HCT116 (cell line): ENCODE data around the gene IGFALS. TPM values are rescaled to one million over a fixed set of nuclear protein-coding genes. Genes with fewer than 3 reads are reported as not detected.

Experiments used
- ATAC-seq: fragments of 200-7000 bp; cut with Tn5 transposase; 2 replicates; pipeline ENCODE4 v1.9.1; 2020; ENCODE audit warnings: mild to moderate bottlenecking, moderate library complexity
- BruUV-seq: library from RNA; stranded (reverse); fragments of 400-500 nt; replicated peaks from 2 replicates; lab custom pipeline; 2021; lab: Mats Ljungman, UMichigan
- CTCF ChIA-PET: fragments of 300-600 bp; sonication (Branson Sonifier 250); formaldehyde crosslinking; loops from one replicate; lab custom pipeline; 2021; ENCODE audit warnings: antibody characterized with exemption; lab: Charles Lee
- POLR2A ChIA-PET: fragments of 300-600, 350-600 bp; sonication (Branson Sonifier 250); formaldehyde crosslinking; loops from one replicate; lab custom pipeline; 2021; ENCODE audit warnings: antibody characterized with exemption; lab: Charles Lee
- RAD21 ChIA-PET, 2 experiments: fragments of 300-600 bp; sonication (Branson Sonifier 250); formaldehyde crosslinking; loops; one replicate each; lab custom pipeline; 2023; ENCODE audit warnings: low total read pairs in 2 of 2; ENCODE audit not compliant: uncharacterized antibody in 2 of 2, unreplicated experiment in 2 of 2, low non-redundant PET in 1 of 2; lab: Charles Lee
- DNase-seq: peaks from one replicate; pipeline ENCODE4 v3.0.0-alpha.2; 2010; ENCODE audit warnings: low read depth, low spot score
- H2AFZ ChIP-seq: fragments of 200-600 bp; shearing (Covaris generic), sonication (generic); 2 replicates; pipeline ENCODE4 v1.6.1; 2017; ENCODE audit warnings: low read depth, mixed run types, mixed read lengths, antibody characterized with exemption, low read length; ENCODE audit not compliant: poor library complexity, severe bottlenecking
- H3K27ac ChIP-seq: 2 replicates; pipeline ENCODE4 v1.5.1; 2012; ENCODE audit warnings: low read depth, low read length
- H3K27me3 ChIP-seq: fragments of 200-600 bp; sonication (generic); 2 replicates; pipeline ENCODE4 v1.6.1; 2016; ENCODE audit warnings: mixed run types, low read length, mixed read lengths; ENCODE audit not compliant: insufficient read depth
- H3K36me3 ChIP-seq, 2 experiments: fragments of 200-500 bp in 1 of 2; fragments of 200-600 bp in 1 of 2; sonication (Bioruptor generic) in 1 of 2; sonication (generic) in 1 of 2; 2 replicates each; pipeline versions ENCODE4 v1.5.1 to v1.6.1; 2014 to 2016; ENCODE audit warnings: low read length in 2 of 2, inconsistent platforms in 1 of 2, mixed read lengths in 1 of 2, mixed run types in 1 of 2; ENCODE audit not compliant: insufficient read depth in 2 of 2, control insufficient read depth in 1 of 2
- H3K4me1 ChIP-seq, 2 experiments: fragments of 200-600 bp in 1 of 2; sonication (generic) in 1 of 2; 2 replicates each; pipeline versions ENCODE4 v1.5.1 to v1.6.1; 2012 to 2017; ENCODE audit warnings: low read length in 2 of 2, inconsistent platforms in 1 of 2, mild to moderate bottlenecking in 1 of 2, mixed read lengths in 1 of 2, mixed run types in 1 of 2, moderate library complexity in 1 of 2; ENCODE audit not compliant: insufficient read depth in 2 of 2, control insufficient read depth in 1 of 2
- H3K4me2 ChIP-seq: fragments of 200-600 bp; sonication (generic); 2 replicates; pipeline ENCODE4 v1.6.1; 2017; ENCODE audit warnings: mixed run types, low read length, mixed read lengths
- H3K4me3 ChIP-seq, 2 experiments: fragments of 200-600 bp in 1 of 2; sonication (generic) in 1 of 2; replicated peaks in 1 of 2; 2 replicates each; pipeline ENCODE4 v1.5.1; 2011 to 2016; ENCODE audit warnings: low read length in 2 of 2, control low read depth in 1 of 2, low read depth in 1 of 2, mild to moderate bottlenecking in 1 of 2, mixed read lengths in 1 of 2, mixed run types in 1 of 2
- H3K79me2 ChIP-seq: fragments of 200-600 bp; sonication (generic); 2 replicates; pipeline ENCODE4 v1.6.1; 2017; ENCODE audit warnings: mild to moderate bottlenecking, mixed run types, low read length, moderate library complexity, mixed read lengths; ENCODE audit not compliant: insufficient read depth
- H3K9ac ChIP-seq: fragments of 200-600 bp; sonication (generic); 2 replicates; pipeline ENCODE4 v1.6.1; 2016; ENCODE audit warnings: low read length, mixed read lengths
- H3K9me2 ChIP-seq: fragments of 200-600 bp; sonication (generic), shearing (Covaris generic); 2 replicates; pipeline ENCODE4 v1.6.1; 2017; ENCODE audit warnings: mixed run types, mild to moderate bottlenecking, moderate library complexity; ENCODE audit not compliant: insufficient read depth
- H3K9me3 ChIP-seq, 2 experiments: fragments of 200-500 bp in 1 of 2; fragments of 200-600 bp in 1 of 2; sonication (Bioruptor generic) in 1 of 2; sonication (generic) in 1 of 2; 2 replicates each; pipeline ENCODE4 v1.6.1; 2014 to 2017; ENCODE audit warnings: low read length in 2 of 2, mixed read lengths in 2 of 2, inconsistent platforms in 1 of 2, low read depth in 1 of 2, mild to moderate bottlenecking in 1 of 2, mixed run types in 1 of 2, moderate library complexity in 1 of 2; ENCODE audit not compliant: control insufficient read depth in 1 of 2, insufficient read depth in 1 of 2
- H4K20me1 ChIP-seq: fragments of 200-600 bp; sonication (generic), shearing (Covaris generic); 2 replicates; pipeline ENCODE4 v1.6.1; 2017; ENCODE audit warnings: mixed run types, mild to moderate bottlenecking, moderate library complexity; ENCODE audit not compliant: insufficient read depth
- CBX3 ChIP-seq: IDR thresholded peaks from 2 replicates; pipeline ENCODE4 v1.6.1; 2012; ENCODE audit warnings: low read depth
- CEBPB ChIP-seq: IDR thresholded peaks from 2 replicates; pipeline ENCODE4 v1.6.1; 2012; ENCODE audit warnings: low read depth
- EGR1 ChIP-seq: IDR thresholded peaks from 2 replicates; pipeline ENCODE4 v1.6.1; 2012; ENCODE audit warnings: low read depth
- ELF1 ChIP-seq: IDR thresholded peaks from 2 replicates; pipeline ENCODE4 v1.6.1; 2012; ENCODE audit warnings: low read depth, borderline replicate concordance
- EZH2 ChIP-seq: fragments of 200-600 bp; sonication (generic); IDR thresholded peaks from 2 replicates; pipeline ENCODE4 v1.6.1; 2017; ENCODE audit warnings: antibody characterized with exemption, mixed run types
- EZH2phosphoT487 ChIP-seq: fragments of 200-600 bp; IDR thresholded peaks from 2 replicates; pipeline ENCODE4 v1.6.1; 2018; ENCODE audit warnings: antibody characterized with exemption, borderline replicate concordance
- FOSL1 ChIP-seq: IDR thresholded peaks from 2 replicates; pipeline ENCODE4 v1.6.1; 2012; ENCODE audit warnings: low read depth
- JUND ChIP-seq: IDR thresholded peaks from 2 replicates; pipeline ENCODE4 v1.6.1; 2012
- MAX ChIP-seq: IDR thresholded peaks from 2 replicates; pipeline ENCODE4 v1.6.1; 2012
- POLR2A ChIP-seq: IDR thresholded peaks from 2 replicates; pipeline ENCODE4 v1.7.0; 2011; ENCODE audit warnings: borderline replicate concordance; ENCODE audit not compliant: insufficient read depth, insufficient read length; ENCODE audit errors: extremely low read depth
- POLR2AphosphoS5 ChIP-seq: IDR thresholded peaks from 2 replicates; pipeline ENCODE4 v1.6.1; 2011; ENCODE audit warnings: mild to moderate bottlenecking, low read depth, low read length, moderate library complexity
- SIN3A ChIP-seq: IDR thresholded peaks from 2 replicates; pipeline ENCODE4 v1.6.1; 2012; ENCODE audit warnings: low read depth
- SP1 ChIP-seq: IDR thresholded peaks from 2 replicates; pipeline ENCODE4 v1.6.1; 2012; ENCODE audit warnings: low read depth
- SRF ChIP-seq: IDR thresholded peaks from 2 replicates; pipeline ENCODE4 v1.6.1; 2012; ENCODE audit warnings: low read depth
- TCF7L2 ChIP-seq: IDR thresholded peaks from 2 replicates; pipeline ENCODE4 v1.7.0; 2011; ENCODE audit warnings: borderline replicate concordance, inconsistent platforms; ENCODE audit not compliant: insufficient read depth, insufficient read length; ENCODE audit errors: extremely low read depth
- YY1 ChIP-seq: IDR thresholded peaks from 2 replicates; pipeline ENCODE4 v1.6.1; 2011; ENCODE audit warnings: low read length, low read depth, moderate library complexity, mild to moderate bottlenecking; ENCODE audit not compliant: insufficient replicate concordance; ENCODE audit errors: extremely low read depth
- ZBTB33 ChIP-seq: IDR thresholded peaks from 2 replicates; pipeline ENCODE4 v1.6.1; 2011; ENCODE audit warnings: mild to moderate bottlenecking, low read length, moderate library complexity; ENCODE audit not compliant: insufficient replicate concordance; ENCODE audit errors: extremely low read depth
- ZFX ChIP-seq: fragments of 450-650 bp; IDR thresholded peaks from 2 replicates; pipeline ENCODE4 v1.6.1; 2017
- intact Hi-C: fragments of 100-400 bp; cut with micrococcal nuclease; formaldehyde crosslinking; loops from 2 replicates; pipeline ENCODE4 v1.10.0; 2022
- total RNA-seq: library from RNA; stranded (reverse); gene quantifications from one replicate; pipeline ENCODE4 v1.2.1, GENCODE V29; 2021; ENCODE audit not compliant: unreplicated experiment

The IGFALS gene
- total RNA-seq, 1 experiment from 2014 or later: 0.10 TPM

- Histone ChIP-seq H3K27me3 (no peaks in the 10 kb centered on the region), H3K9me3 (no peaks in the 10 kb centered on the region), H3K4me3 (no peak overlapping the region), H4K20me1 (no peaks in the 10 kb centered on the region), H3K36me3 (no peaks in the 10 kb centered on the region; a peak in 2 of 4 replicates), H2AFZ (no peak overlapping the region), H3K9ac (no peak overlapping the region), H3K4me1 (no peaks in the 10 kb centered on the region), H3K4me2 (no peak overlapping the region), H3K27ac (no peak overlapping the region), H3K9me2 (no peaks in the 10 kb centered on the region), H3K79me2 (peaks cover 24% of the 10 kb centered on the region)
- ChIA-PET CTCF (no interaction called here), RAD21 (no interaction called here), POLR2A (no interaction called here)
- no TSS peak for BruUV-seq
- no peak for DNase-seq
- intact Hi-C loops: no loop called here
- TF ChIP-seq TCF7L2: no peak
- no peak for TF ChIP-seq FOSL1
- ATAC-seq: no peak
Observed at GRCh38 chr16:1790261-1790610, 3.3 kb downstream of the IGFALS start.

GRCh38 chr16:1789643-1790045, 3.9 kb downstream of the IGFALS start:
- CTCF ChIA-PET: no interaction called here

More at GRCh38 chr16:1789643-1790045, 3.9 kb downstream of the IGFALS start:
- H3K27me3 ChIP-seq: no peaks in the 10 kb centered on the region
- no peaks in the 10 kb centered on the region for H3K9me3 ChIP-seq
- no peaks in the 10 kb centered on the region for H4K20me1 ChIP-seq
- H3K9ac ChIP-seq: no peak overlapping the region
- ATAC-seq: no peak
- intact Hi-C loops: no loop called here
- H3K27ac ChIP-seq: no peak overlapping the region
- H3K36me3 ChIP-seq: no peaks in the 10 kb centered on the region; a peak in 2 of 4 replicates
- H3K79me2 ChIP-seq: peaks cover 30% of the 10 kb centered on the region
- no peak overlapping the region for H3K4me2 ChIP-seq
- no peak for TF ChIP-seq EGR1
- no peak for TF ChIP-seq YY1
- no peak for TF ChIP-seq JUND
- TF ChIP-seq MAX: no peak
- TF ChIP-seq ZFX: no peak
- no peak for TF ChIP-seq SIN3A
- no peak for TF ChIP-seq ELF1
- no peak for TF ChIP-seq FOSL1
- TF ChIP-seq SRF: no peak
- no peak for TF ChIP-seq SP1
- no peak for TF ChIP-seq CEBPB
- no peak for TF ChIP-seq ZBTB33
- TF ChIP-seq CBX3: no peak
- no peak for TF ChIP-seq TCF7L2
- TF ChIP-seq EZH2: no peak
- TF ChIP-seq POLR2A: no peak
- TF ChIP-seq POLR2AphosphoS5: no peak
- TF ChIP-seq EZH2phosphoT487: no peak
- no peaks in the 10 kb centered on the region for H3K4me1 ChIP-seq
- DNase-seq: no peak
- RAD21 ChIA-PET: no interaction called here
- no peak overlapping the region for H2AFZ ChIP-seq
- no peak overlapping the region for H3K4me3 ChIP-seq
- H3K9me2 ChIP-seq: no peaks in the 10 kb centered on the region
- POLR2A ChIA-PET: no interaction called here
- no TSS peak for BruUV-seq
